HS-27A (cell line): ENCODE data around the gene PSMB7.

ENCODE experiments used
- DNase-seq: peaks from one replicate; pipeline ENCODE4 v3.0.0-alpha.2; 2012; ENCODE audit warnings: low read depth, missing footprints

Gene PSMB7

GRCh38 chr9:124345063-124345462 lies 70.2 kb downstream of the PSMB7 start:
- no peak for DNase-seq

- DNase-seq = no peak
Measured at GRCh38 chr9:124344291-124345050, 70.8 kb downstream of the PSMB7 start.

GRCh38 chr9:124343533-124344290 lies 71.5 kb downstream of the PSMB7 start:
- DNase-seq = no peak

- peak; percentile 62 for DNase-seq
Measured at GRCh38 chr9:124342776-124343485, 72.3 kb downstream of the PSMB7 start.

GRCh38 chr9:124342402-124342775 lies 72.9 kb downstream of the PSMB7 start:
- no peak for DNase-seq

GRCh38 chr9:124341455-124342170 lies 73.6 kb downstream of the PSMB7 start:
- no peak for DNase-seq

- DNase-seq = no peak
Measured at GRCh38 chr9:124340219-124341069, 74.8 kb downstream of the PSMB7 start.

- no peak for DNase-seq
Measured at GRCh38 chr9:124339603-124340146, 75.6 kb downstream of the PSMB7 start.

GRCh38 chr9:124337562-124337961 lies 77.7 kb downstream of the PSMB7 start:
- DNase-seq = no peak

GRCh38 chr9:124335320-124335707 lies 79.9 kb downstream of the PSMB7 start:
- DNase-seq = no peak

GRCh38 chr9:124334568-124335319 lies 80.5 kb downstream of the PSMB7 start:
- no peak for DNase-seq

GRCh38 chr9:124333203-124333579 lies 82.1 kb downstream of the PSMB7 start:
- DNase-seq = no peak

- no peak for DNase-seq
Measured at GRCh38 chr9:124332361-124333202, 82.7 kb downstream of the PSMB7 start.

- no peak for DNase-seq
Measured at GRCh38 chr9:124331580-124331979, 83.7 kb downstream of the PSMB7 start.

GRCh38 chr9:124330011-124330697 lies 85.1 kb downstream of the PSMB7 start:
- DNase-seq = no peak

- no peak for DNase-seq
Measured at GRCh38 chr9:124329206-124329792, 85.9 kb downstream of the PSMB7 start.

- no peak for DNase-seq
Measured at GRCh38 chr9:124328285-124328684, 87.0 kb downstream of the PSMB7 start.

- no peak for DNase-seq
Measured at GRCh38 chr9:124327491-124327890, 87.8 kb downstream of the PSMB7 start.
